Measurements from ENCODE around the gene ENKD1.
"Not testable (repeated sequence)": the region's sequence is repeated elsewhere in the genome, so short reads cannot be mapped to it uniquely, and the experiment has no call there.

ENKD1 gene

GRCh38 chr16:67666559-67667452, at the start of gene ENKD1, which contains the start of gene C16orf86:
ENKD1 (minus strand) TSS chr16:67666750; CDS start chr16:67666442, 308 bp downstream.
C16orf86 (plus strand) TSS chr16:67666814; CDS start chr16:67666971, 157 bp downstream.
- DNase-seq: peak; percentile 86 to 87

GRCh38 chr16:67716097-67716496, 49.5 kb upstream of the ENKD1 start:
- no peak for DNase-seq

- DNase-seq: no peak
Observed at GRCh38 chr16:67714522-67714921, 48.0 kb upstream of the ENKD1 start.

GRCh38 chr16:67713647-67714273, 47.2 kb upstream of the ENKD1 start:
- DNase-seq: no peak

GRCh38 chr16:67710607-67711006, 44.1 kb upstream of the ENKD1 start:
- DNase-seq: no peak

GRCh38 chr16:67709050-67709449, 42.5 kb upstream of the ENKD1 start:
- DNase-seq: no peak

- DNase-seq: no peak
Observed at GRCh38 chr16:67708368-67708771, 41.8 kb upstream of the ENKD1 start.

- no peak for DNase-seq
Observed at GRCh38 chr16:67707790-67708189, 41.2 kb upstream of the ENKD1 start.

GRCh38 chr16:67707210-67707609, 40.7 kb upstream of the ENKD1 start:
- DNase-seq: no peak

- no peak for DNase-seq
Observed at GRCh38 chr16:67704110-67704509, 37.6 kb upstream of the ENKD1 start.

GRCh38 chr16:67703626-67704025, 37.1 kb upstream of the ENKD1 start:
- DNase-seq: peak in 1 of 2 donors; percentile 14

- DNase-seq: no peak
Observed at GRCh38 chr16:67702130-67702529, 35.6 kb upstream of the ENKD1 start.

- DNase-seq: no peak
Observed at GRCh38 chr16:67701420-67701819, 34.9 kb upstream of the ENKD1 start.

- DNase-seq: no peak
Observed at GRCh38 chr16:67699265-67699664, 32.7 kb upstream of the ENKD1 start.

GRCh38 chr16:67697422-67698185, 31.1 kb upstream of the ENKD1 start:
- no peak for DNase-seq

GRCh38 chr16:67694611-67695010, 28.1 kb upstream of the ENKD1 start:
- no peak for DNase-seq

GRCh38 chr16:67693517-67694285, 27.2 kb upstream of the ENKD1 start:
- not testable (repeated sequence) for DNase-seq

GRCh38 chr16:67685388-67686112, 19.0 kb upstream of the ENKD1 start:
- DNase-seq: no peak

- DNase-seq: no peak
Observed at GRCh38 chr16:67683767-67684166, 17.2 kb upstream of the ENKD1 start.

- DNase-seq: no peak
Observed at GRCh38 chr16:67679935-67680897, 13.7 kb upstream of the ENKD1 start.

All from CD4-positive, alpha-beta T cell treated with Interferon alpha-2 for 1 hour (primary cell).